HCT116 (cell line): Measurements from ENCODE around the gene OSBPL10.

Source experiments
- EZH2 ChIP-seq: fragments of 200-600 bp; sonication (generic); IDR thresholded peaks from 2 replicates; pipeline ENCODE4 v1.6.1; 2017; ENCODE audit warnings: antibody characterized with exemption, mixed run types
- POLR2A ChIP-seq: IDR thresholded peaks from 2 replicates; pipeline ENCODE4 v1.7.0; 2011; ENCODE audit warnings: borderline replicate concordance; ENCODE audit not compliant: insufficient read depth, insufficient read length; ENCODE audit errors: extremely low read depth
- POLR2AphosphoS5 ChIP-seq: IDR thresholded peaks from 2 replicates; pipeline ENCODE4 v1.6.1; 2011; ENCODE audit warnings: mild to moderate bottlenecking, low read depth, low read length, moderate library complexity
- SIN3A ChIP-seq: IDR thresholded peaks from 2 replicates; pipeline ENCODE4 v1.6.1; 2012; ENCODE audit warnings: low read depth
- YY1 ChIP-seq: IDR thresholded peaks from 2 replicates; pipeline ENCODE4 v1.6.1; 2011; ENCODE audit warnings: low read length, low read depth, moderate library complexity, mild to moderate bottlenecking; ENCODE audit not compliant: insufficient replicate concordance; ENCODE audit errors: extremely low read depth
- TF ChIP-seq, protein P1 (sequence below), 3 experiments: fragments of 200-600 bp in 1 of 3; sonication (generic) in 1 of 3; IDR thresholded peaks in 2 of 3; conservative IDR thresholded peaks in 1 of 3; 2 replicates each; pipeline ENCODE4 v1.5.1; 2012 to 2017; ENCODE audit warnings: low read depth in 2 of 3, low read length in 2 of 3, antibody characterized with exemption in 1 of 3, borderline replicate concordance in 1 of 3, control low read depth in 1 of 3, mild to moderate bottlenecking in 1 of 3, mixed read lengths in 1 of 3, mixed run types in 1 of 3, moderate library complexity in 1 of 3; ENCODE audit not compliant: insufficient read depth in 1 of 3

DNA sequence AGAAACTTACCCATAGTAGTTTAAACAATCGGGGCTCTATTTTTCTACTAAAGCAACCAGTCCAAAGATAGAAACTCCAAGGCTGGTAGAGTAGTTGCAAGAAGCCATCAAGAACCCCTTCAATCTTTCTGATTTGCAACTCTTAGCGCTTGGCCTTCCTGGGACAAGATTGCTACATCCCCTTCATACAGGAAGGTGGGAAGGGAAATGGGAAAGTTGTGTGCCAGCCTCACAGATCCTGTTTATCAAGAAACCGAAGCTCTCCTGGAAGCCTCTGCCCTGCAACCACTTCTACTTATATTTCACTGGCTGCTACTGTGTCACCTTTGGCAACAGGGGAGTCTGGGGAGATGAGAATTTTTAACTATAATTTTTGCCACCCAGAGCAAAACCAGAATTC lies 46.2 kb downstream of the OSBPL10 start:
- TF ChIP-seq POLR2A = no peak
- TF ChIP-seq, protein P1, sequence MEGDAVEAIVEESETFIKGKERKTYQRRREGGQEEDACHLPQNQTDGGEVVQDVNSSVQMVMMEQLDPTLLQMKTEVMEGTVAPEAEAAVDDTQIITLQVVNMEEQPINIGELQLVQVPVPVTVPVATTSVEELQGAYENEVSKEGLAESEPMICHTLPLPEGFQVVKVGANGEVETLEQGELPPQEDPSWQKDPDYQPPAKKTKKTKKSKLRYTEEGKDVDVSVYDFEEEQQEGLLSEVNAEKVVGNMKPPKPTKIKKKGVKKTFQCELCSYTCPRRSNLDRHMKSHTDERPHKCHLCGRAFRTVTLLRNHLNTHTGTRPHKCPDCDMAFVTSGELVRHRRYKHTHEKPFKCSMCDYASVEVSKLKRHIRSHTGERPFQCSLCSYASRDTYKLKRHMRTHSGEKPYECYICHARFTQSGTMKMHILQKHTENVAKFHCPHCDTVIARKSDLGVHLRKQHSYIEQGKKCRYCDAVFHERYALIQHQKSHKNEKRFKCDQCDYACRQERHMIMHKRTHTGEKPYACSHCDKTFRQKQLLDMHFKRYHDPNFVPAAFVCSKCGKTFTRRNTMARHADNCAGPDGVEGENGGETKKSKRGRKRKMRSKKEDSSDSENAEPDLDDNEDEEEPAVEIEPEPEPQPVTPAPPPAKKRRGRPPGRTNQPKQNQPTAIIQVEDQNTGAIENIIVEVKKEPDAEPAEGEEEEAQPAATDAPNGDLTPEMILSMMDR (IDR thresholded peaks at IDR 0.05 in 2 of 3, conservative IDR thresholded peaks at IDR 0.05 in 1 of 3; ENCODE audit: borderline replicate concordance in 1 of 3, insufficient read depth in 1 of 3, low read depth in 2 of 3, low read length in 2 of 3) = no peak
- no peak for TF ChIP-seq EZH2
- TF ChIP-seq POLR2AphosphoS5 = no peak
- no peak for TF ChIP-seq SIN3A
- TF ChIP-seq YY1 = no peak
